Astrocyte (in vitro differentiated cells and primary cell): ENCODE measurements around the gene AGPAT4.

Source experiments
- EZH2 ChIP-seq: IDR thresholded peaks from 2 replicates; pipeline ENCODE4 v1.6.1; 2012; ENCODE audit warnings: mild to moderate bottlenecking, low read length, inconsistent platforms; ENCODE audit not compliant: insufficient read depth
- TF ChIP-seq, protein P1 (sequence below): IDR thresholded peaks from 2 replicates; pipeline ENCODE4 v1.5.1; 2011; ENCODE audit warnings: low read depth, mild to moderate bottlenecking, inconsistent platforms, low read length, moderate library complexity; ENCODE audit not compliant: insufficient read depth

- TF ChIP-seq, protein P1, sequence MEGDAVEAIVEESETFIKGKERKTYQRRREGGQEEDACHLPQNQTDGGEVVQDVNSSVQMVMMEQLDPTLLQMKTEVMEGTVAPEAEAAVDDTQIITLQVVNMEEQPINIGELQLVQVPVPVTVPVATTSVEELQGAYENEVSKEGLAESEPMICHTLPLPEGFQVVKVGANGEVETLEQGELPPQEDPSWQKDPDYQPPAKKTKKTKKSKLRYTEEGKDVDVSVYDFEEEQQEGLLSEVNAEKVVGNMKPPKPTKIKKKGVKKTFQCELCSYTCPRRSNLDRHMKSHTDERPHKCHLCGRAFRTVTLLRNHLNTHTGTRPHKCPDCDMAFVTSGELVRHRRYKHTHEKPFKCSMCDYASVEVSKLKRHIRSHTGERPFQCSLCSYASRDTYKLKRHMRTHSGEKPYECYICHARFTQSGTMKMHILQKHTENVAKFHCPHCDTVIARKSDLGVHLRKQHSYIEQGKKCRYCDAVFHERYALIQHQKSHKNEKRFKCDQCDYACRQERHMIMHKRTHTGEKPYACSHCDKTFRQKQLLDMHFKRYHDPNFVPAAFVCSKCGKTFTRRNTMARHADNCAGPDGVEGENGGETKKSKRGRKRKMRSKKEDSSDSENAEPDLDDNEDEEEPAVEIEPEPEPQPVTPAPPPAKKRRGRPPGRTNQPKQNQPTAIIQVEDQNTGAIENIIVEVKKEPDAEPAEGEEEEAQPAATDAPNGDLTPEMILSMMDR = no peak
- TF ChIP-seq EZH2 = no peak
Measured at GRCh38 chr6:161292145-161292544, 18.3 kb upstream of the AGPAT4 start.
